ENCODE results near the gene LRRC27. TPM values are rescaled to one million over a fixed set of nuclear protein-coding genes. Genes with fewer than 3 reads are reported as not detected.
"Not testable (repeated sequence)": the region's sequence is repeated elsewhere in the genome, so short reads cannot be mapped to it uniquely, and the experiment has no call there.

LRRC27 gene
- total and polyA plus RNA-seq, 7 donors = 1.4 to 15.5 (median 6.2) TPM

- H3K4me3 ChIP-seq = no peak overlapping the region
- peaks cover 0 to 10% (median 0%) of the 10 kb centered on the region in 4 donors for H3K4me1 ChIP-seq
- WGBS, 2 donors = 71 to 77% methylated on average over 9 of the region's 9 CpGs
- H3K27ac ChIP-seq = no peak overlapping the region
- TF ChIP-seq POLR2AphosphoS5 (IDR thresholded peaks at IDR 0.05) (no peak), EP300 (IDR thresholded peaks at IDR 0.05) (no peak), CTCF (IDR thresholded peaks at IDR 0.05) (no peak)
- peak; percentile 66 for DNase-seq
- no peaks in the 10 kb centered on the region for H3K9me3 ChIP-seq
- no peaks in the 10 kb centered on the region for H3K36me3 ChIP-seq
- intact Hi-C loops (cut with DNase I) = no loop called here
- H3K27me3 ChIP-seq = no peaks in the 10 kb centered on the region
These were observed 54.4 kb downstream of the LRRC27 start for GRCh38 chr10:132386419-132386831.

- not testable (repeated sequence) for H3K4me1 ChIP-seq, H3K27ac ChIP-seq, H3K9me3 ChIP-seq, H3K27me3 ChIP-seq, H3K4me3 ChIP-seq, H3K36me3 ChIP-seq
- 84 to 97% methylated on average over 1 of the region's 1 CpG for WGBS, 2 donors
- DNase-seq = peak; percentile 46
- intact Hi-C loops (cut with DNase I) = loop anchor here (1.0 kb wide), 1 partner anchor 66 kb away; no protein-coding TSS in a partner anchor
These were observed 54.9 kb downstream of the LRRC27 start for GRCh38 chr10:132386896-132387295.

GRCh38 chr10:132387764-132388210 lies 55.8 kb downstream of the LRRC27 start:
- H3K4me3 ChIP-seq = peak overlapping the region in 2 of 4 donors; percentile 5 to 12
- intact Hi-C loops (cut with DNase I) = loop anchor here (1.0 kb wide), 1 partner anchor 66 kb away; no protein-coding TSS in a partner anchor
- peak; percentile 86 for DNase-seq
- H3K27ac ChIP-seq = peak overlapping the region in 2 of 4 donors; percentile 10 to 47
- no peaks in the 10 kb centered on the region for H3K27me3 ChIP-seq
- peaks cover 0 to 10% (median 0%) of the 10 kb centered on the region in 4 donors for H3K4me1 ChIP-seq
- WGBS, 2 donors = 2% methylated on average over 26 of the region's 26 CpGs
- TF ChIP-seq EP300 (IDR thresholded peaks at IDR 0.05) = no peak
- TF ChIP-seq POLR2A (IDR thresholded peaks at IDR 0.05) = no peak
- TF ChIP-seq POLR2AphosphoS5 (IDR thresholded peaks at IDR 0.05) = no peak
- peak; percentile 41 to 66 (median 64) for TF ChIP-seq CTCF (IDR thresholded peaks at IDR 0.05)
- H3K36me3 ChIP-seq = no peaks in the 10 kb centered on the region
- H3K9me3 ChIP-seq = no peaks in the 10 kb centered on the region

DNA sequence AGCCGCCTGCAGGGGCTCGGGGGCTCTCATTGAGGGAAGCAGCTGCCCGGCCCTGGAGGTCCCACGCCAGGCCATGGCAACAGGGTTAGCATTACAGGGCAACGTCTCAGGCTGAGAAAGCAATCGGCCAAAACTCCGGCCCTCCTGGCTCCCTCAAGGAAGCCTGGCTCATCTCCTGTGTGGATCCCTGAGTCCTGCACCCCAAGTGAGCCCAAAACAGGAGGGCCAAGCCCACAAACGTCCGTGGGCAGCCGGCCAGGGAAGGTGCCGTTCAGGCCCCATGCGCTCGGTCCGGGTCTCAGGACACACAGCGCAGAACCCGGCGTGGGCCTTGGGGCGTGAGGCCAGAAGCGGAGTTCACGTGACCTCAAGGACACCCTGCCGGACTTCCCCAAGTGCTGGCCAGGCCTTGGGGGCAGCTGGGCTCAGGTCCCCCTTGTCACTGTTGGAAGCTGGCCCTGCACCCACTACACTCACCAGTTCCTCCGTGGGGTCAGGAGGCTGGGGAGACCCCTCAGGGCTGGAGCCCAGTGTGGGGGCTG lies 57.0 kb downstream of the LRRC27 start:
- TF ChIP-seq CTCF (IDR thresholded peaks at IDR 0.05) (no peak), POLR2A (IDR thresholded peaks at IDR 0.05) (no peak)
- Histone ChIP-seq H3K36me3 (no peaks in the 10 kb centered on the region), H3K9me3 (no peaks in the 10 kb centered on the region), H3K27ac (no peak overlapping the region), H3K4me1 (peaks cover 0 to 10% (median 0%) of the 10 kb centered on the region in 4 donors), H3K4me3 (no peak overlapping the region), H3K27me3 (no peaks in the 10 kb centered on the region)
- whole genome bisulfite sequencing, 2 donors = 22 to 54% methylated on average over 22 of the region's 22 CpGs
- intact Hi-C loops (cut with DNase I) = no loop called here
- peak; percentile 81 for DNase-seq

GRCh38 chr10:132389433-132390169 lies 57.6 kb downstream of the LRRC27 start:
- peaks cover 0 to 10% (median 0%) of the 10 kb centered on the region in 4 donors for H3K4me1 ChIP-seq
- 34 to 51% methylated on average over 16 of the region's 16 CpGs for WGBS, 2 donors
- TF ChIP-seq POLR2A (IDR thresholded peaks at IDR 0.05) (no peak), CTCF (IDR thresholded peaks at IDR 0.05) (no peak), EP300 (IDR thresholded peaks at IDR 0.05) (no peak), POLR2AphosphoS5 (IDR thresholded peaks at IDR 0.05) (no peak)
- H3K9me3 ChIP-seq = no peaks in the 10 kb centered on the region
- DNase-seq = peak; percentile 69
- H3K36me3 ChIP-seq = no peaks in the 10 kb centered on the region
- intact Hi-C loops (cut with DNase I) = loop anchor here (5.0 kb wide), 1 partner anchor 153 kb away; no protein-coding TSS in a partner anchor
- H3K27me3 ChIP-seq = no peaks in the 10 kb centered on the region
- H3K4me3 ChIP-seq = no peak overlapping the region
- H3K27ac ChIP-seq = no peak overlapping the region
